HG03558 (cell line): Measurements from ENCODE around the gene FAM210A.
"Not testable (repeated sequence)": the region's sequence is repeated elsewhere in the genome, so short reads cannot be mapped to it uniquely, and the experiment has no call there.

ENCODE experiments used
- ATAC-seq: cut with Tn5 transposase; IDR thresholded peaks from one replicate; pipeline ENCODE4 v1.9.1; 2021; ENCODE audit warnings: moderate number of reproducible peaks; ENCODE audit not compliant: unreplicated experiment; ENCODE audit errors: extremely low read depth

The FAM210A gene

GRCh38 chr18:13710414-13710831 lies 15.9 kb downstream of the FAM210A start:
- no peak for ATAC-seq

- no peak for ATAC-seq
Measured at GRCh38 chr18:13703899-13704298, 22.5 kb downstream of the FAM210A start.

GRCh38 chr18:13700153-13700552 lies 26.2 kb downstream of the FAM210A start:
- no peak for ATAC-seq

- no peak for ATAC-seq
Measured at GRCh38 chr18:13696961-13697360, 29.4 kb downstream of the FAM210A start.

GRCh38 chr18:13695337-13695736 lies 31.0 kb downstream of the FAM210A start:
- not testable (repeated sequence) for ATAC-seq

GRCh38 chr18:13690060-13690459 lies 36.3 kb downstream of the FAM210A start:
- ATAC-seq: not testable (repeated sequence)

DNA sequence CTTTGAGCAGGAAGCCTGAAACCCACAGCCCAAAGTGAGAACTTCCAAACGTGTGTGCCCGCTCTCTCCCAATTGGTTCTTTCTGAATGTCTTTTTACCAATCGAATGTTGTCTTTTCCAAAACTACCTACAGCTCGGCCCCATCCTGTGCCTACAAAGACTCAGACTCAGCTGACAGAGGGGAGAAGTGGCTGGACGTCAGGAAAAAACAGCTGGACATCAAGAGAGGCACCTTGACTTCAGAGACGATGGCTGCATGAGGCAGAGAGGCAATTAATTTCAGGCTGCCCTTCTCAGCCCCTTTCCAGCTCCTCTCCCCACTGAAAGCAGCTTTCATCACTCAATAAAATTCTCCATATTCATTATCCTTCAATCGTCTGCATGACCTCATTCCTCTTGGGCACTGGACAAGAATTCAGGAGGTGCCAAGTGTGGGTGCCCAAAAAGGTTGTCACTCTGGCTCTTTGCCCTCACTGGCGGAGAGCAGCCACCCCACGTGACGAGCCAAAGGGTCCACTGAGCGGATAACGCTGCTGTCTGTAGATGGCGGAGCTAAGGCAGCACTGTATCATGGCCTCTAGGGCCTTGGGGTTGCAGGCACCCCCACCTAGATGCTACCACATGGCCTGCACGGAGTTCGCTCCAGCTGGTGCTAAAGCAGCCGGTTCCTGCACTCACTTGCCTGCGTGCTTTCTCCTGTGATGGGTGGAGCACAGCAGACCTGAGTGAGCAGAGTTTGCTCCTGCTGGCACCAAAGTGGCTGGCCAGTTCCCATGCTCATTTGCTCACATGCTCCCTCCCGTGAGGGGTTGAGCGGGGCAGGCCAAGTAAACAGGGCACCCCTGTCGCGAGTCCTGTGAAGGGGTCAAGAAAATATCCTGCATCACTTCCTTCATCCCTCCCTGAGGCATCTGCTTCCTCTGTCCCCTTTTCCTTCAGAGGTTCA lies 37.9 kb downstream of the FAM210A start:
- no peak for ATAC-seq

DNA sequence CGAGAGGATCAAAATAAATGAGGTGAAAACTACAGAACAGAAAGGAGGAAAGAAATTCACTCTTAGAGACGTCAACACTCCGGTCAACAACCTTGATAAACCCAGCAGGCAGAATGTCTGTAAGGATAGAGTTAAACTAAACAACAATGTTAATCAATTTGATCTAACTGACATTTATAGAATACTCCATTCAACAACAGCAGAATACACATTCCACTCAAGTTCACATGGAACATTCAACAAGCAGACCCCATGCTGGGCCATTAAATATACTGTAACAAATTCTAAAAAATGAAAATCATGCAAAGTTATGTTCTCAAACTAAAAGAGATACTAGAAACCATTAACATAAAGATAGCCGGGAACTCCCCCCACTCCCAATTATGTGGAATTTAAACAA lies 41.8 kb downstream of the FAM210A start:
- no peak for ATAC-seq

- ATAC-seq: no peak
Measured at GRCh38 chr18:13681701-13682100, 44.7 kb downstream of the FAM210A start.

DNA sequence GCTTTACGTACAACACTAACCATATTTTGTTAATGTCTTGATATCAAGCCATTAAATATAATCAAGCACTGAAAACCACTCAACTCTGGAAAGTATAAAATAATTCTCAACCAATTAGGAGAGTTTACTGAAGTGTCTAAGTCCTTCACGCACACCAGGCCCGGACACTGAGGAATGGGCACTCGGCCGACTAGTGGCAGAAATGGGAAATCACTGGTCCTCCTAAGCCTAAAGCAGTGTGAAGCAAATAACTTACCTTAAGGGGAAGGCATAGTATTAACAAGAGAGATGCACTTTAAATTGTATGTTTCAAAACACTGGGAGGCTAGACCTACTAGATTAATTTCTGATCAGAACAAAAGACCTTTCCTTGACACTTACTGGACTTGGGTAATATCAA lies 45.7 kb downstream of the FAM210A start:
- no peak for ATAC-seq

GRCh38 chr18:13677350-13677749 lies 49.0 kb downstream of the FAM210A start:
- ATAC-seq: not testable (repeated sequence)

GRCh38 chr18:13676471-13676870 lies 49.9 kb downstream of the FAM210A start:
- no peak for ATAC-seq

- no peak for ATAC-seq
Measured at GRCh38 chr18:13672657-13673056, 53.7 kb downstream of the FAM210A start.

GRCh38 chr18:13661779-13662256 lies 64.5 kb downstream of the FAM210A start:
- ATAC-seq: no peak

DNA sequence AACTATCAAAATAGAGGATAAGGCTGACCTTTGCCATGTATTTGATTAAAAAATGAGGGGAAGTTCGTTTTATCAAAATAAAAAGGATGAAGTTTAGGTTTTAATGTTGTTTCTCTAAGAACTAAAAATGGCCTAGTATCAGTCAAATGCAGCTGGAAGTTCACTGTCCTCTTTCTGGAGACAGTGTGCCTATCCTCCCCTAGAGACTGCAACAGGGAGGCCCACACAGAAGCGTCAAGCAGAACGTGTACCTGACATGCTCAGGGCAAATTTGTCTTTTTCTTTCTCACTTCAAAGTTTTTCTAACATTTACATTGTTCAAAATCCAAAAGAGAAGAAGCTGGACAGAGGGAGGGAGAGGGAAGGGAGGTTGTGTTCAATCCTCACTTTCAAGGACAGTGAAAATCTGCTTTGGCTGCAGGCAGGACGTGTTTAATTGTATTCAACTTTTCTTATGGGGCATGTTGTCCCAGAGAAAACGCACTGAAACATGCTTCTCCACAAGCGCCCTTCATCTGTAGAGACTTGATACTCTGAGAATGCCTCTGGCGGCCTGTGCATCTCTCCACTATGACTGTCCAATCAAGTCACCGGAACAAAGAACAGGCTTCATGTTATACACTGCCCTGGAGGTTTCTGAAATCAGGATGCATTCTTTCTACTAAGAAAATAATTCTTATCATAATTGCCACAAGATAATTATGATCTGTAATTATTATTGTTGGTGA lies 65.1 kb downstream of the FAM210A start:
- ATAC-seq: no peak

DNA sequence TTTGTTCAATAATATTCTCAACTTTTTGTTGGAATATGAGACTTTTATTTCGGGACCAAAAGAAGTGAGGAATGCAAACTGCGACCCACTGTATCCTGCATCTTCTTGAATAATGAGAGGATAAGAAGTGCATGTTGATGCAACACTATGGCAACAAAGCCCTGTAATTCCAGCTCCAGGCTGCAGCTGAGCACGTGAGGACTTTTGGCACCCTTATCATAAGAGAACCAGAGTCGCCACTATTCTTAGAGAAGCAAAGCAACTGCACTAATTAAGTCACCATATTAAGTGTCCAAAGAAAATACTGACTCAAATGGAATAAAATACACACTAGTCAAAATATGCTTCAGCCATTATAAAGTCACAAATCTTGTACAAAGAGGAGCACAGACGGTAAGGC lies 65.8 kb downstream of the FAM210A start:
- no peak for ATAC-seq

DNA sequence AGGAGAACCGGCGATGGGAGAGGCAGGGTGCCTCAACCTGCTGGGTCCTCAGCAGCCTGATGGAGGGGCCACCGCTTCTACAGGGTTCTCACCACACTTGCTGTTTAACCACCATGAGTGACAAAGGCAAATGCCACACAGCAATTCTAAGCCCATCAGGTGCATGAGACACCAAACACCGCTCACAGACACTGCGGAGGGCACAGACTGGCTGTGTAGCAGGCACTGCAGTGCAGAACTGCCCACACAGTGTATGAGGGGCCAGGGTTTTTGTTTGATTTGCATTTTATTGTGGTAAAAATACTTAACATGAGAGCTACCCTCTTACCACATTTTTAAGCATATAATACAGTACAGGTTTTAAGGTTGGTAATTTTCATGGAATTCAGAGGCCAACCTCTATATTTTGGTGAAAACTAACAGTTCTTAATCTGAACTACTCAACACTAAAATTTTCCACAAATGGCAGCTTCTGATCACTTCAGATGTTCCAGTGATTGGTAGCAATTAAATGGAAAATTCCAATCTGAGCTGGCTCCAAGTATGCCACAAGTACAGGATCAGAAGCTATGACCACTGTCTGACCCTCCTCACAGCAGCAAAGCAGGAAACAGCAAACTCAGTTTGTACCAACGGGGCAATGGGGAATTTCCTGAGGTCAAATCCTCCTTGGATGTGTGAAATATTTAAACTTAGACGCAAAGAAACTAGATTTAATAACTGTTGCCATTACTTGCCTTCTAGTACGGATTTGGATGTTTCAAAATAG lies 67.7 kb downstream of the FAM210A start:
- ATAC-seq: no peak

- no peak for ATAC-seq
Measured at GRCh38 chr18:13657974-13658373, 68.4 kb downstream of the FAM210A start.

DNA sequence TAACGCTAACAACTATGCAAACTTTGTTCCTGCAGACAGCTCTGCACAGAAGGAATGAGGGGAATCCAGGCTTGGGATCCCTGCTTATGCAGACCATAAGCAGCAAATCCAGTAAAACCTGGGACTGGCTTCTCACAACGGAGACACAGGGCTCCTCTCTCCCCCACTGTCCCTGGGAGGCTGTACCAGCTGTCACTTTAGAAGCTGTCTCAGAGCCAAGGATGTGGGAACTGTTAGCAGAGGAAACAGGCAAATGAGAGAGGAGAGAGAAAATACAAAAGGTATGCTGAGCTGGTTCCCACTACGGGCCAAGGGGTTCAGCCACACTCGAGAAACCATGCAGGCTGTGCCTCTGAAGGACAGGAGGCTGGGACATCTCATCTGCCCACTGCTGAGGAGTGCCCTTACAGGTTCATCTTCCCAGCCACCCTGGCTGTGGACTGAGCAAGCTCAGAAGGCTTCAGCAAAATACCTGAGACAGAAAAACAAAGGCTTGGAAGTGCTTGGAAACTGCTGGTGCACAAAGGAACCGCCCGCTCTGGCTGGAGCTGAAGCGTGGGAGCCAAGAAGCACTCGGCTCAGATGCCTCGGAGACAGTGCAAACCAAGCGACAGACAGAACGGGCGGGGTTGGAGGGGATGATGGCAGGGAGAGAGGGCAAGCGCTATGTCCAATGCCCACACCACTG lies 72.5 kb downstream of the FAM210A start:
- no peak for ATAC-seq
